PC-9 (cell line): ENCODE data around the gene DOCK3.

Experiments
- CTCF ChIP-seq: fragments of 200-600 bp; sonication (generic); conservative IDR thresholded peaks from 2 replicates; pipeline ENCODE4 v1.6.1; 2017; ENCODE audit warnings: mixed run types, antibody characterized with exemption, mild to moderate bottlenecking, moderate library complexity
- EZH2 ChIP-seq: fragments of 200-600 bp; sonication (generic); IDR thresholded peaks from 2 replicates; pipeline ENCODE4 v1.8.0; 2017; ENCODE audit warnings: antibody characterized with exemption, low read depth

GRCh38 chr3:50983887-50984286 is 309.2 kb downstream of the DOCK3 start:
- TF ChIP-seq CTCF, result no peak
- TF ChIP-seq EZH2, result no peak
